Measurements from ENCODE around the gene PCYT2.

Gene PCYT2

GRCh38 chr17:81942167-81942553, 31.0 kb upstream of the PCYT2 start:
- no peak for DNase-seq

GRCh38 chr17:81941484-81942166, 30.4 kb upstream of the PCYT2 start:
- DNase-seq: no peak

GRCh38 chr17:81940538-81941483, 29.6 kb upstream of the PCYT2 start:
- DNase-seq: no peak

- peak; percentile 56 for DNase-seq
These were observed 28.7 kb upstream of the PCYT2 start for GRCh38 chr17:81939881-81940385.

- DNase-seq: no peak
These were observed 28.0 kb upstream of the PCYT2 start for GRCh38 chr17:81939218-81939617.

- DNase-seq: no peak
These were observed 24.5 kb upstream of the PCYT2 start for GRCh38 chr17:81935709-81936084.

GRCh38 chr17:81934850-81935708, 23.9 kb upstream of the PCYT2 start:
- DNase-seq: no peak

- DNase-seq: no peak
These were observed 23.0 kb upstream of the PCYT2 start for GRCh38 chr17:81934098-81934757.

- no peak for DNase-seq
These were observed 22.0 kb upstream of the PCYT2 start for GRCh38 chr17:81933178-81933699.

GRCh38 chr17:81932333-81932983, 21.3 kb upstream of the PCYT2 start:
- DNase-seq: no peak

GRCh38 chr17:81931557-81932332, 20.5 kb upstream of the PCYT2 start:
- no peak for DNase-seq

GRCh38 chr17:81931189-81931556, 20.0 kb upstream of the PCYT2 start:
- no peak for DNase-seq

GRCh38 chr17:81930142-81931125, 19.2 kb upstream of the PCYT2 start:
- DNase-seq: no peak

GRCh38 chr17:81929253-81930141, 18.3 kb upstream of the PCYT2 start:
- DNase-seq: no peak

GRCh38 chr17:81928544-81929252, 17.5 kb upstream of the PCYT2 start:
- DNase-seq: no peak

- peak; percentile 95 for DNase-seq
These were observed 16.7 kb upstream of the PCYT2 start, which contains the start of gene MAFG for GRCh38 chr17:81927653-81928543. MAFG (minus strand) TSS chr17:81927735; CDS start chr17:81923185, 4,550 bp downstream.

Measured in midbrain (tissue), 1 donor.